Right ventricle myocardium inferior (tissue), 1 donor: ENCODE measurements around the gene CPSF3. TPM values are rescaled to one million over a fixed set of nuclear protein-coding genes. Genes with fewer than 3 reads are reported as not detected.

Experiments used
- ATAC-seq: fragments of 200-7000 bp; cut with Tn5 transposase; one replicate; pipeline ENCODE4 v1.9.1; 2020; ENCODE audit warnings: mild to moderate bottlenecking, moderate library complexity
- DNase-seq: peaks from one replicate; pipeline ENCODE4 v3.0.0; 2021; ENCODE audit errors: missing footprints
- intact Hi-C: fragments of 100-400 bp; cut with DNase I; formaldehyde crosslinking; loops from one replicate; pipeline ENCODE4 v1.11.0; 2022
- total RNA-seq: library from RNA; stranded (reverse); fragmentation: NEBNext Ultra II Directional; extraction: Animal tissue kit (Norgen Biotek cat#: 25700); gene quantifications from one replicate; pipeline ENCODE4 v1.2.1, GENCODE V29; 2021
- donor health status: DM: no; HTN: yes; CAD: no; lungs with severe emphysema.

CPSF3 gene
- total RNA-seq, 1 donor from 2014 or later = 16.5 TPM

- no peak for DNase-seq
These were observed 10.7 kb upstream of the CPSF3 start for GRCh38 chr2:9412781-9413180.

GRCh38 chr2:9415516-9416169 is 7.8 kb upstream of the CPSF3 start:
- intact Hi-C loops = no loop called here
- no peak for DNase-seq
- no peak for ATAC-seq

More at GRCh38 chr2:9412781-9413180, 10.7 kb upstream of the CPSF3 start:
- intact Hi-C loops = no loop called here
- no peak for ATAC-seq

GRCh38 chr2:9416267-9416961 is 7.0 kb upstream of the CPSF3 start:
- intact Hi-C loops = no loop called here
- ATAC-seq = no peak
- DNase-seq = no peak

GRCh38 chr2:9416962-9417316 is 6.5 kb upstream of the CPSF3 start:
- intact Hi-C loops = no loop called here
- ATAC-seq (no peak), DNase-seq (no peak)

GRCh38 chr2:9417725-9418124 is 5.7 kb upstream of the CPSF3 start:
- no peak for ATAC-seq
- intact Hi-C loops = no loop called here
- no peak for DNase-seq

GRCh38 chr2:9418746-9419145 is 4.7 kb upstream of the CPSF3 start:
- intact Hi-C loops = no loop called here
- ATAC-seq (no peak), DNase-seq (no peak)

GRCh38 chr2:9419541-9419940 is 3.9 kb upstream of the CPSF3 start:
- intact Hi-C loops = no loop called here
- no peak for DNase-seq
- ATAC-seq = no peak

GRCh38 chr2:9420495-9420894 is 3.0 kb upstream of the CPSF3 start:
- ATAC-seq (no peak), DNase-seq (no peak)
- intact Hi-C loops = no loop called here

GRCh38 chr2:9422321-9423099 is 944 bp upstream of the CPSF3 start:
- ATAC-seq (peak; percentile 20), DNase-seq (peak; percentile 80)
- intact Hi-C loops = loop anchor here (2.0 kb wide), 1 partner anchor 216 kb away; the partner anchor contains the start of gene ASAP2

GRCh38 chr2:9423922-9424272 is 443 bp downstream of the CPSF3 start:
- ATAC-seq (no peak), DNase-seq (no peak)
- intact Hi-C loops = loop anchor here (1.0 to 2.0 kb wide), 2 partner anchors 217 to 282 kb away; partner anchors contain the start of gene ASAP2

GRCh38 chr2:9424447-9425164 is 1.2 kb downstream of the CPSF3 start:
- intact Hi-C loops = loop anchor here (1.0 kb wide), 1 partner anchor 282 kb away; no protein-coding TSS in a partner anchor
- ATAC-seq (no peak), DNase-seq (no peak)

- intact Hi-C loops = no loop called here
- DNase-seq = no peak
- no peak for ATAC-seq
These were observed 5.6 kb downstream of the CPSF3 start for GRCh38 chr2:9428965-9429577.

GRCh38 chr2:9430316-9431293 is 7.2 kb downstream of the CPSF3 start:
- intact Hi-C loops = no loop called here
- no peak for ATAC-seq

GRCh38 chr2:9434489-9434888 is 11.0 kb downstream of the CPSF3 start:
- DNase-seq = no peak
- no peak for ATAC-seq
- intact Hi-C loops = no loop called here

More at GRCh38 chr2:9430316-9431293, 7.2 kb downstream of the CPSF3 start:
- DNase-seq = no peak

GRCh38 chr2:9439536-9439935 is 16.1 kb downstream of the CPSF3 start:
- ATAC-seq (no peak), DNase-seq (no peak)
- intact Hi-C loops = no loop called here

- intact Hi-C loops = no loop called here
- ATAC-seq (no peak), DNase-seq (no peak)
These were observed 16.7 kb downstream of the CPSF3 start for GRCh38 chr2:9440058-9440727.

- no peak for DNase-seq
- intact Hi-C loops = no loop called here
- ATAC-seq = no peak
These were observed 18.1 kb downstream of the CPSF3 start for GRCh38 chr2:9441556-9441955.
